Aorta (tissue), 5 donors: Measurements from ENCODE around the gene UBA7. TPM values are rescaled to one million over a fixed set of nuclear protein-coding genes. Genes with fewer than 3 reads are reported as not detected.

Experiments used
- ATAC-seq: fragments of 200-7000 bp; cut with Tn5 transposase; one replicate; pipeline ENCODE4 v1.9.1; 2022; ENCODE audit warnings: moderate library complexity; ENCODE audit not compliant: low FRiP score
- DNase-seq, 2 donors: peaks; one replicate each; pipeline ENCODE4 v3.0.0-alpha.2; 2020
- H3K27ac ChIP-seq, 2 donors: one replicate each; pipeline ENCODE4 v1.5.1; 2013; ENCODE audit warnings: low read length in 2 of 2, mild to moderate bottlenecking in 2 of 2, moderate library complexity in 2 of 2, control low read depth in 1 of 2, inconsistent platforms in 1 of 2, low read depth in 1 of 2
- H3K27me3 ChIP-seq, 2 donors: one replicate each; pipeline ENCODE4 v1.6.1; 2013; ENCODE audit warnings: control low read depth in 1 of 2, low read length in 1 of 2, mild to moderate bottlenecking in 1 of 2, moderate library complexity in 1 of 2; ENCODE audit not compliant: insufficient read depth in 2 of 2, control insufficient read depth in 1 of 2
- H3K36me3 ChIP-seq, 2 donors: one replicate each; pipeline ENCODE4 v1.6.1; 2013; ENCODE audit warnings: control low read depth in 1 of 2, low read length in 1 of 2, mild to moderate bottlenecking in 1 of 2; ENCODE audit not compliant: insufficient read depth in 2 of 2, control insufficient read depth in 1 of 2
- H3K4me1 ChIP-seq, 2 donors: one replicate each; pipeline ENCODE4 v1.6.1; 2013; ENCODE audit warnings: low read length in 2 of 2, control low read depth in 1 of 2, mild to moderate bottlenecking in 1 of 2, moderate library complexity in 1 of 2; ENCODE audit not compliant: insufficient read depth in 2 of 2, control insufficient read depth in 1 of 2
- H3K4me3 ChIP-seq, 2 donors: one replicate each; pipeline ENCODE4 v1.5.1; 2013; ENCODE audit warnings: low read length in 2 of 2, control low read depth in 1 of 2, mild to moderate bottlenecking in 1 of 2
- H3K9me3 ChIP-seq: one replicate; pipeline ENCODE4 v1.6.1; 2013; ENCODE audit warnings: mild to moderate bottlenecking, low read length; ENCODE audit not compliant: control insufficient read depth
- WGBS, 2 donors: extraction: QIAGEN DNeasy Blood & Tissue Kit; methylation state at CpG; one replicate each; pipeline ENCODE4 v1.1.7; 2013; 5-methylcytosine and 5-hydroxymethylcytosine counted together
- intact Hi-C, 2 donors: fragments of 100-400 bp; cut with DNase I; formaldehyde crosslinking; loops; one replicate each; pipeline versions ENCODE4 v1.14.2 to v1.15.0; 2022
- long read RNA-seq, 2 donors: library from polyadenylated mRNA; unstranded; transcript quantifications; one replicate each; pipeline ENCODE4 v2.0.0, GENCODE V29; 2020 to 2021
- polyA plus RNA-seq, 2 donors: library from polyadenylated mRNA; stranded (reverse); fragments of 200-250 nt; gene quantifications; one replicate each; pipeline ENCODE4 v1.2.3, GENCODE V29; 2013
- total RNA-seq, 2 donors: library from RNA; stranded (reverse); fragmentation: NEBNext Ultra II Directional; extraction: Animal tissue kit (Norgen Biotek cat#: 25700); gene quantifications; one replicate each; pipeline ENCODE4 v1.2.1, GENCODE V29; 2021
- donor health status: healthy with polysubstance abuse.
- donor health status: Bipolar disorder and iron deficiency.
- donor health status: DM: no; HTN: no; CAD: no.
- donor health status: DM: no; HTN: no; CAD: no.
- donor health status: DM: yes; HTN: yes; CAD: no.

The UBA7 gene, protein sequence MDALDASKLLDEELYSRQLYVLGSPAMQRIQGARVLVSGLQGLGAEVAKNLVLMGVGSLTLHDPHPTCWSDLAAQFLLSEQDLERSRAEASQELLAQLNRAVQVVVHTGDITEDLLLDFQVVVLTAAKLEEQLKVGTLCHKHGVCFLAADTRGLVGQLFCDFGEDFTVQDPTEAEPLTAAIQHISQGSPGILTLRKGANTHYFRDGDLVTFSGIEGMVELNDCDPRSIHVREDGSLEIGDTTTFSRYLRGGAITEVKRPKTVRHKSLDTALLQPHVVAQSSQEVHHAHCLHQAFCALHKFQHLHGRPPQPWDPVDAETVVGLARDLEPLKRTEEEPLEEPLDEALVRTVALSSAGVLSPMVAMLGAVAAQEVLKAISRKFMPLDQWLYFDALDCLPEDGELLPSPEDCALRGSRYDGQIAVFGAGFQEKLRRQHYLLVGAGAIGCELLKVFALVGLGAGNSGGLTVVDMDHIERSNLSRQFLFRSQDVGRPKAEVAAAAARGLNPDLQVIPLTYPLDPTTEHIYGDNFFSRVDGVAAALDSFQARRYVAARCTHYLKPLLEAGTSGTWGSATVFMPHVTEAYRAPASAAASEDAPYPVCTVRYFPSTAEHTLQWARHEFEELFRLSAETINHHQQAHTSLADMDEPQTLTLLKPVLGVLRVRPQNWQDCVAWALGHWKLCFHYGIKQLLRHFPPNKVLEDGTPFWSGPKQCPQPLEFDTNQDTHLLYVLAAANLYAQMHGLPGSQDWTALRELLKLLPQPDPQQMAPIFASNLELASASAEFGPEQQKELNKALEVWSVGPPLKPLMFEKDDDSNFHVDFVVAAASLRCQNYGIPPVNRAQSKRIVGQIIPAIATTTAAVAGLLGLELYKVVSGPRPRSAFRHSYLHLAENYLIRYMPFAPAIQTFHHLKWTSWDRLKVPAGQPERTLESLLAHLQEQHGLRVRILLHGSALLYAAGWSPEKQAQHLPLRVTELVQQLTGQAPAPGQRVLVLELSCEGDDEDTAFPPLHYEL
- total RNA-seq (100 to 1,000 TPM in 1 of 2 donors, 10 to 100 TPM in 1; 45.2 to 102 TPM), polyA plus RNA-seq (100 to 1,000 TPM in 1 of 2 donors, 10 to 100 TPM in 1; 34.7 to 199 TPM)
- long read RNA-seq, donor 1, partial matches to known transcripts: 12 of 35 reads
- long read RNA-seq, donor 1, other reads (novel, unspliced or antisense): 19 of 35 reads
- long read RNA-seq, donor 2, transcript UBA7-201 (24 exons, 3,299 nt): major isoform, 6 of 40 reads
- long read RNA-seq, donor 2, partial matches to known transcripts: 13 of 40 reads
- long read RNA-seq, donor 2, other reads (novel, unspliced or antisense): 20 of 40 reads

- Histone ChIP-seq H3K4me3 (peak within 1 kb of the TSS; percentile 35 to 41), H3K27me3 (no peaks in the 10 kb centered on the region), H3K27ac (peak within 1 kb of the TSS in 1 of 2 donors; percentile 82), H3K4me1 (no peaks in the 10 kb centered on the region), H3K36me3 (peaks cover 0 to 1% of the 10 kb centered on the region in 2 donors), H3K9me3 (no peaks in the 10 kb centered on the region)
- peak in 1 of 2 donors; percentile 72 for DNase-seq
- WGBS, 2 donors: 5 to 9% methylated on average over 9 of the region's 9 CpGs
- peak; percentile 86 for ATAC-seq
- intact Hi-C loops: no loop called here
Observed at GRCh38 chr3:49813497-49814174, at the start of gene UBA7. Gene UBA7 (minus strand): TSS chr3:49813953. CDS start chr3:49813787, 166 bp downstream.

- intact Hi-C loops: no loop called here
- H3K27ac ChIP-seq: no peak overlapping the region
- 83 to 91% methylated on average over 12 of the region's 12 CpGs for WGBS, 2 donors
Observed at GRCh38 chr3:49859576-49860305, 46.0 kb upstream of the UBA7 start.

DNA sequence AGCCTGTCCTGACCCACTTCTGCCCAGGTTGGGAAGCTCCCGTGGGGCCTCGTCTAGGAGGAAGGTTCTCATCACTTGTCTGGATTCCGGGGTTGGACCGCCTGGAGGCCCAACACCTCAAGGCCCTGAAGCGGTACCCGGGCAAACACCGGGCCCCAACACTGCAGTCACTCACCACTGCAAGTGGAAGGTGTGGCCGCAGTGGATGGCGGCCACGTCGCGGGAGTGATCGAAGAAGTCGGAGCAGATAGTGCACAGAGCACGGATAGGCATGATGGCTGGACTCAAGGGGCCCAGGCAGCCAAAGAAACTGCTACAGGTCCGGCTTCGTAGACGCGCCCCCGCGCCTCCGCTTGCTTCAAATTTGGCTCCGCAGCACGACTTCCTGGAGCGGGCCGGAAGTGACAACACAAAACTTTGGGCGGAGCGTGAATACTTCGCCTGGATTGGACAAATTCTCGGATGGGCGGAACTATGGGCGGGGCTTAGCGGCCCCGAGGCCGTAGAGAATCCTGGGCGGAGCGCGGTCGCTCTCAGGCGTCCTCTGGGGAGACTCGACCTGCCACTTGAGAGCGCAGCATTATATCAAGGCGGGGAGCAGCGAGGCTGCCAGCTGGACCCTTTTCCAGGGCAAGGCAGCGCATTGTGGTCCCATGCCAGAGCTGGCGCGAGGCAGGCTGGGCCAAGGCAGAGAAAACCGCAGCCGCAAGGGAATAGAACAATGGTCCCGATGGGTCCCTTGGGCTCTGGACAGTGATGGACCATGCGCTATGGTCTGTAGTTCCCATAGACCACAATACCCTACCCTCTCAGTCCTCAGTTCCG lies 42.6 kb upstream of the UBA7 start, which contains the start of gene TRAIP:
TSS of gene TRAIP (minus strand) at position 384 of the 825 bp plus-strand sequence. CDS start at position 273, 111 bp downstream.
- Histone ChIP-seq H3K4me3 (peak within 1 kb of the TSS; percentile 8 to 27), H3K27ac (peak within 1 kb of the TSS in 1 of 2 donors; percentile 59), H3K27me3 (no peaks in the 10 kb centered on the region), H3K9me3 (no peaks in the 10 kb centered on the region), H3K4me1 (no peaks in the 10 kb centered on the region), H3K36me3 (no peaks in the 10 kb centered on the region)
- intact Hi-C loops: loop anchor here in 1 of 2 donors (1.0 kb wide), 1 partner anchor 44 kb away; no protein-coding TSS in a partner anchor
- peak; percentile 96 to 97 for DNase-seq
- peak; percentile 96 for ATAC-seq
- WGBS, 2 donors: 1% methylated on average over 52 of the region's 52 CpGs

More at GRCh38 chr3:49859576-49860305, 46.0 kb upstream of the UBA7 start:
- no peaks in the 10 kb centered on the region for H3K9me3 ChIP-seq
- H3K4me1 ChIP-seq: no peaks in the 10 kb centered on the region
- DNase-seq: no peak
- ATAC-seq: no peak
- no peaks in the 10 kb centered on the region for H3K36me3 ChIP-seq
- H3K27me3 ChIP-seq: no peaks in the 10 kb centered on the region
- no peak overlapping the region for H3K4me3 ChIP-seq

- WGBS, 2 donors: 54 to 56% methylated on average over 5 of the region's 5 CpGs
Observed at GRCh38 chr3:49855662-49856061, 41.9 kb upstream of the UBA7 start.

DNA sequence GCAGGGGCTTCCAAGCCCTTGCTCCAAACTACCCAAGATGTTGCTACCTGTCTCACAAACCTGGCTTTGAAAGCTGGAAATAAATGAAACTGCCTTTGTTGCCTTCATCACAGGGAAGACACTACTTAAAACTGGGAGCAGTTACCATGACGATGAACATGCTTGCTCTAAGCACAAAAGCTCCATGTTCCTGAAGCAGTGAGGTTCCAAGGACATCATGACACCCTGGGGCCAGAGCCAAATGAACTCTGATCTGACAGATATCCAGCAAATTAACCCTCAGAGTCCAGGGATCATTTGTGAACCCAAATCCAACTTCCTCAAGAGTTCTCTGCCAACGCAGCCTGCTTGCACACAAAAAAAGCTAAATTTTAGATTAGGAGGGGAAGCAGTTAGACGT lies 31.9 kb upstream of the UBA7 start:
- Histone ChIP-seq H3K27me3 (no peaks in the 10 kb centered on the region), H3K4me1 (no peaks in the 10 kb centered on the region), H3K9me3 (no peaks in the 10 kb centered on the region), H3K36me3 (no peaks in the 10 kb centered on the region), H3K4me3 (no peak overlapping the region), H3K27ac (no peak overlapping the region)
- intact Hi-C loops: no loop called here
- ATAC-seq: no peak
- WGBS, 2 donors: 89 to 92% methylated on average over 3 of the region's 3 CpGs
- no peak for DNase-seq

More at GRCh38 chr3:49855662-49856061, 41.9 kb upstream of the UBA7 start:
- DNase-seq (no peak), ATAC-seq (no peak)
- Histone ChIP-seq H3K27ac (no peak overlapping the region), H3K36me3 (no peaks in the 10 kb centered on the region), H3K9me3 (no peaks in the 10 kb centered on the region), H3K4me1 (no peaks in the 10 kb centered on the region), H3K27me3 (no peaks in the 10 kb centered on the region), H3K4me3 (no peak overlapping the region)
- intact Hi-C loops: loop anchor here in 1 of 2 donors (1.0 kb wide), 1 partner anchor 45 kb away; no protein-coding TSS in a partner anchor

- DNase-seq: no peak
- Histone ChIP-seq H3K4me1 (no peaks in the 10 kb centered on the region), H3K27ac (no peak overlapping the region), H3K36me3 (no peaks in the 10 kb centered on the region), H3K9me3 (no peaks in the 10 kb centered on the region), H3K4me3 (no peak overlapping the region), H3K27me3 (no peaks in the 10 kb centered on the region)
- no peak for ATAC-seq
- WGBS, 2 donors: 85 to 92% methylated on average over 5 of the region's 5 CpGs
- intact Hi-C loops: no loop called here
Observed at GRCh38 chr3:49844464-49845183, 30.9 kb upstream of the UBA7 start.
